WTC11 (cell line): ENCODE results near the gene COPS6. TPM values are rescaled to one million over a fixed set of nuclear protein-coding genes. Genes with fewer than 3 reads are reported as not detected.

Experiments
- ATAC-seq: fragments of 200-7000 bp; cut with Tn5 transposase; 2 replicates; pipeline ENCODE4 v1.10.0; 2021; ENCODE audit warnings: mild to moderate bottlenecking, moderate library complexity
- CTCF ChIA-PET: fragments of 300-600 bp; sonication (Branson Sonifier 250); formaldehyde crosslinking; loops from one replicate; lab custom pipeline; 2021; ENCODE audit warnings: antibody characterized with exemption; lab: Charles Lee
- POLR2A ChIA-PET: fragments of 350-600 bp; sonication (Branson Sonifier 250); formaldehyde crosslinking; loops from one replicate; lab custom pipeline; 2021; ENCODE audit warnings: antibody characterized with exemption; lab: Charles Lee
- DNase-seq: peaks from one replicate; pipeline ENCODE4 v3.0.0; 2021; ENCODE audit warnings: low spot score
- H3K27ac Mint-ChIP-seq: 2 replicates; pipeline ENCODE4 v1.8.0; 2021; ENCODE audit warnings: mixed read lengths
- H3K27me3 Mint-ChIP-seq: 2 replicates; pipeline ENCODE4 v1.8.0; 2021; ENCODE audit warnings: low read depth, mild to moderate bottlenecking, moderate library complexity, mixed read lengths
- H3K36me3 Mint-ChIP-seq: 2 replicates; pipeline ENCODE4 v1.8.0; 2021; ENCODE audit warnings: mixed read lengths
- H3K4me1 Mint-ChIP-seq: 2 replicates; pipeline ENCODE4 v1.8.0; 2022; ENCODE audit warnings: mixed read lengths
- H3K4me3 Mint-ChIP-seq: 2 replicates; pipeline ENCODE4 v1.8.0; 2021; ENCODE audit warnings: mild to moderate bottlenecking, moderate library complexity, mixed read lengths
- H3K9me3 Mint-ChIP-seq: 2 replicates; pipeline ENCODE4 v1.8.0; 2021; ENCODE audit warnings: mixed read lengths
- AFF4 ChIP-seq: sonication (generic); formaldehyde crosslinking; IDR thresholded peaks from 2 replicates; pipeline ENCODE4 v1.8.1; 2023; ENCODE audit warnings: mild to moderate bottlenecking, missing genetic modification reagents, borderline replicate concordance
- CDX4 ChIP-seq: fragments of 250-450 bp; sonication (Bioruptor Pico); IDR thresholded peaks from 2 replicates; pipeline ENCODE4 v1.9.0; 2021; ENCODE audit warnings: moderate library complexity, mild to moderate bottlenecking, inconsistent platforms, borderline replicate concordance
- CREB1 ChIP-seq: sonication (generic); formaldehyde crosslinking; IDR thresholded peaks from 2 replicates; pipeline ENCODE4 v1.8.0; 2023; ENCODE audit warnings: mild to moderate bottlenecking, missing genetic modification reagents
- ETV6 ChIP-seq: sonication (generic); formaldehyde crosslinking; IDR thresholded peaks from 2 replicates; pipeline ENCODE4 v1.8.1; 2022; ENCODE audit warnings: mild to moderate bottlenecking, missing genetic modification reagents
- FOXP1 ChIP-seq: sonication (generic); formaldehyde crosslinking; IDR thresholded peaks from 2 replicates; pipeline ENCODE4 v1.8.0; 2022; ENCODE audit warnings: missing genetic modification reagents, mild to moderate bottlenecking, moderate library complexity, borderline replicate concordance
- FOXP4 ChIP-seq: sonication (generic); formaldehyde crosslinking; IDR thresholded peaks from 2 replicates; pipeline ENCODE4 v1.8.0; 2022; ENCODE audit warnings: mild to moderate bottlenecking, missing genetic modification reagents
- GABPB1 ChIP-seq: sonication (generic); formaldehyde crosslinking; IDR thresholded peaks from 2 replicates; pipeline ENCODE4 v1.8.1; 2023; ENCODE audit warnings: mild to moderate bottlenecking, missing genetic modification reagents
- JAZF1 ChIP-seq: fragments of 250-450 bp; sonication (Bioruptor Pico); IDR thresholded peaks from 2 replicates; pipeline ENCODE4 v1.9.0; 2021; ENCODE audit warnings: moderate library complexity, mild to moderate bottlenecking, inconsistent platforms
- MAX ChIP-seq: sonication (generic); formaldehyde crosslinking; IDR thresholded peaks from 2 replicates; pipeline ENCODE4 v1.8.0; 2022; ENCODE audit warnings: mild to moderate bottlenecking, missing genetic modification reagents
- MLX ChIP-seq: sonication (generic); formaldehyde crosslinking; IDR thresholded peaks from 2 replicates; pipeline ENCODE4 v1.8.1; 2023; ENCODE audit warnings: mild to moderate bottlenecking, missing genetic modification reagents, moderate library complexity
- MYBL2 ChIP-seq: sonication (generic); formaldehyde crosslinking; IDR thresholded peaks from 2 replicates; pipeline ENCODE4 v1.8.1; 2023; ENCODE audit warnings: mild to moderate bottlenecking, moderate library complexity, missing genetic modification reagents
- NR2C2 ChIP-seq: sonication (generic); formaldehyde crosslinking; IDR thresholded peaks from 2 replicates; pipeline ENCODE4 v1.8.0; 2022; ENCODE audit warnings: mild to moderate bottlenecking, missing genetic modification reagents
- NR3C1 ChIP-seq: sonication (generic); formaldehyde crosslinking; conservative IDR thresholded peaks from 2 replicates; pipeline ENCODE4 v1.8.1; 2023; ENCODE audit warnings: low read depth, mild to moderate bottlenecking, missing genetic modification reagents
- PREB ChIP-seq: sonication (generic); formaldehyde crosslinking; IDR thresholded peaks from 2 replicates; pipeline ENCODE4 v1.8.1; 2022; ENCODE audit warnings: mild to moderate bottlenecking, missing genetic modification reagents, moderate library complexity, borderline replicate concordance
- STAT6 ChIP-seq: sonication (generic); formaldehyde crosslinking; conservative IDR thresholded peaks from 2 replicates; pipeline ENCODE4 v1.8.1; 2023; ENCODE audit warnings: mild to moderate bottlenecking, low read depth, missing genetic modification reagents, moderate library complexity
- TEAD1 ChIP-seq: sonication (generic); formaldehyde crosslinking; IDR thresholded peaks from 2 replicates; pipeline ENCODE4 v1.8.0; 2022; ENCODE audit warnings: mild to moderate bottlenecking, missing genetic modification reagents
- TP53 ChIP-seq: sonication (generic); formaldehyde crosslinking; IDR thresholded peaks from 2 replicates; pipeline ENCODE4 v1.8.1; 2023; ENCODE audit warnings: mild to moderate bottlenecking, missing genetic modification reagents
- ZBTB43 ChIP-seq: sonication (generic); formaldehyde crosslinking; IDR thresholded peaks from 2 replicates; pipeline ENCODE4 v1.8.1; 2023; ENCODE audit warnings: mild to moderate bottlenecking, missing genetic modification reagents
- ZNF121 ChIP-seq: sonication (generic); formaldehyde crosslinking; IDR thresholded peaks from 2 replicates; pipeline ENCODE4 v1.8.0; 2023; ENCODE audit warnings: missing genetic modification reagents
- ZNF138 ChIP-seq: sonication (generic); formaldehyde crosslinking; conservative IDR thresholded peaks from 2 replicates; pipeline ENCODE4 v1.8.1; 2022; ENCODE audit warnings: mild to moderate bottlenecking, moderate library complexity, missing genetic modification reagents
- total RNA-seq: library from RNA; stranded (reverse); gene quantifications from 3 replicates; pipeline ENCODE4 v1.2.3, GENCODE V29; 2021

COPS6 gene
- total RNA-seq, 1 experiment from 2014 or later, result 118 TPM

- TF ChIP-seq PREB (CRISPR knock-in tag) (no peak), ZBTB43 (CRISPR knock-in tag) (peak; percentile 91), ETV6 (CRISPR knock-in tag) (peak; percentile 85), GABPB1 (peak; percentile 88), MLX (CRISPR knock-in tag) (no peak), FOXP1 (peak; percentile 78; the same call in 1 of the 2 replicates), ZNF121 (no peak), NR2C2 (CRISPR knock-in tag) (peak; percentile 98), STAT6 (CRISPR knock-in tag) (no peak), NR3C1 (no peak), TEAD1 (CRISPR knock-in tag) (peak; percentile 33; the same call in 1 of the 2 replicates)
Observed at GRCh38 chr7:100081535-100082102, 7.2 kb upstream of the COPS6 start, which contains the start of gene ZNF3 (continued).

- Mint-ChIP-seq H3K4me3 (peak overlapping the region; percentile 98), H3K4me1 (peaks cover 27% of the 10 kb centered on the region), H3K27me3 (no peaks in the 10 kb centered on the region; the same call in 1 of the 2 replicates)
- ChIA-PET CTCF (interaction anchor here (0.6 to 1.9 kb wide), 28 partner anchors 8 to 326 kb away, joined by 3 to 23 read pairs (median 4); partner anchors contain the start of genes AP4M1, GJC3, GPC2 and MBLAC1), POLR2A (interaction anchor here (0.7 to 3.7 kb wide), 7 partner anchors 8 to 466 kb away, joined by 3 to 56 read pairs (median 4); partner anchors contain the start of genes AP4M1, MBLAC1, MCM7 and ZKSCAN1)
- TF ChIP-seq FOXP4, result no peak
- no peak for TF ChIP-seq JAZF1 (CRISPR knock-in tag)
- no peak for TF ChIP-seq ZNF138 (CRISPR knock-in tag)
- TF ChIP-seq AFF4 (CRISPR knock-in tag), result no peak
- TF ChIP-seq CDX4, result no peak
- TF ChIP-seq CREB1, result no peak
- no peak for TF ChIP-seq TP53 (CRISPR knock-in tag)
- TF ChIP-seq MYBL2 (CRISPR knock-in tag), result no peak
- TF ChIP-seq MAX (CRISPR knock-in tag), result no peak
- TF ChIP-seq, all 79 proteins: peak for 0
- DNase-seq, result no peak
- Mint-ChIP-seq H3K36me3 (peaks cover 26% of the 10 kb centered on the region), H3K27ac (peak overlapping the region; percentile 91), H3K9me3 (no peaks in the 10 kb centered on the region)
- peak; percentile 6 for ATAC-seq
Observed at GRCh38 chr7:100082978-100083377, 5.8 kb upstream of the COPS6 start.
